GM18868 (cell line): ENCODE measurements around the gene TNF.

Experiments used
- ATAC-seq: cut with Tn5 transposase; IDR thresholded peaks from one replicate; pipeline ENCODE4 v1.9.1; 2021; ENCODE audit warnings: mild to moderate bottlenecking, moderate library complexity; ENCODE audit not compliant: unreplicated experiment

TNF gene

DNA sequence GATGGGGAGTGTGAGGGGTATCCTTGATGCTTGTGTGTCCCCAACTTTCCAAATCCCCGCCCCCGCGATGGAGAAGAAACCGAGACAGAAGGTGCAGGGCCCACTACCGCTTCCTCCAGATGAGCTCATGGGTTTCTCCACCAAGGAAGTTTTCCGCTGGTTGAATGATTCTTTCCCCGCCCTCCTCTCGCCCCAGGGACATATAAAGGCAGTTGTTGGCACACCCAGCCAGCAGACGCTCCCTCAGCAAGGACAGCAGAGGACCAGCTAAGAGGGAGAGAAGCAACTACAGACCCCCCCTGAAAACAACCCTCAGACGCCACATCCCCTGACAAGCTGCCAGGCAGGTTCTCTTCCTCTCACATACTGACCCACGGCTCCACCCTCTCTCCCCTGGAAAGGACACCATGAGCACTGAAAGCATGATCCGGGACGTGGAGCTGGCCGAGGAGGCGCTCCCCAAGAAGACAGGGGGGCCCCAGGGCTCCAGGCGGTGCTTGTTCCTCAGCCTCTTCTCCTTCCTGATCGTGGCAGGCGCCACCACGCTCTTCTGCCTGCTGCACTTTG is at the start of gene TNF:
Gene TNF (plus strand): TSS at position 231 of the 567 bp plus-strand sequence. CDS start 177 bp downstream, at position 408.
- peak; percentile 27 for ATAC-seq

DNA sequence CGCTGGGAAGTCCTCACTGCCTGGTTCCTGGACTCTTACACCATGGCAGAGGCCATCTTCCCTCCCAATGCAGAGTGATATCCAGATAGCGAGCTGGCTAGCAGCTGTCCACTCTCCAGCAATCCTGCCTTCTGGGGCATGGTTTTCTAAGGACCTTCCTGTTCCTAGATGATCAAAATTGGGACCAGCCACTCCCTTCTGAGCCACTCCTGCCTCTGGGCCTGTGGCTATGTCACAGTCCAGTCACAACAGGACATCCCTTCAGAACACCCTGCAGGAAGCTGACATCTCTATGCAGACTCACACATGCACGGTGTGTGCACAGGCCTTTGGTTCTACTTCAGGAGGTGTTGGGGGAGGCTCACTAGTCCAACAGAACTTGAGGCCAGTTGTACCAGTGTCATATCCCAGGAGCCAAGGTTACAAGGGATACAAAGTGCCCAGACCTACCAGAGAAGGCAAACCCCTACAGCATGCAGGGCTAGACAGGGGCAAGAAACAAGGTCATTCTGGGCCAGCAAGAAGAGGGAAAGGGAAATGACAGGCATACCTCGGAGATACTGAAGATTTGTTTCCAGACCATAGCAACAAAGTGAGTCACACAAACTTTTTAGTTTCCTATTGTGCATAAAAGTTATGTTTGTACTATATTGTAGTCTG is 49.3 kb upstream of the TNF start:
- no peak for ATAC-seq

DNA sequence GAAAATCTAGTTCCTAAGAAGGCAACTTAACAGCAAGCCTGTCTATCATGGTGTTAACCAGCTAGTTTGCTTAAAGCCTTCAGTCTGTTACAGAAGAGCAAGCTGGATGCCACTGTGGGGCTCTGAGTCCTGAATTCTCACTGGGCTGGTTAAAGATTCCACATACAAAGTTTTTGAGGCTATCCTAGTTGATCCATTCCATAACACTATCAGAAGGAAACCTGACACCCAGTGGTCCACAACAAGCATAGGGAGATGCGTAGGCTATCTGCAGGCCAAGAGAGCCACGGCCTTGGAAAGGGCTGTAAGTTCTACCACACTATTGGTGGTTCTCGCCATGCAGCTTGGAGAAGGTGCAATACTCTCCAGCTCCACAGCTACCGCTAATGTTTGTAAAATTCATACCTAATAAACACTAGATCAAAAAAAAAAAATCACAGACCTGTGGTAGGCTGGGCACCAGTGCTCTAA is 47.0 kb upstream of the TNF start:
- ATAC-seq, result no peak

DNA sequence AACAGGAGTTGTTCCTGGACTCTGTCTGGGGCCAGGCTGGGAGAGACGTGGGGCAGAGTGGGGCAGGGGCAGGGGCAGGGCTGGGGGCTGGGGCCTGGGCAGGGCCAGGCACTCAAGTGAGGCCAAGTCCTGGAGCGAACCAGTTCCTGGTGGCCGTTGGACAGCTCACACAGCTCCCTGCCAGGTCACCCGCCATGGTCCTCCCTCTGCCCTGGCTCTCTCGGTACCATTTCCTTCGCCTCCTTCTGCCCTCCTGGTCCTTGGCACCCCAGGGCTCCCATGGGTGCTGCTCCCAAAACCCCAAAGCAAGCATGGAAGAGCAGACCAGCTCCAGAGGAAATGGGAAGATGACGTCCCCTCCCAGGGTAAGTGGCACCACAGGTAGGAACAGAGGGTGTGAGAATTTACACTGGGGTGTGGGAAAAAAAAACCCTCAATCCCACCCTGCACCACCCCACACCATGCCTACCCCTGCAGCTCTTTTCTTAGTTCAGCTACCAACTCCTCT is 46.5 kb upstream of the TNF start, which contains the start of gene MCCD1:
Gene MCCD1 (plus strand): TSS at position 142 of the 508 bp plus-strand sequence. CDS start 53 bp downstream, at position 195.
- no peak for ATAC-seq

DNA sequence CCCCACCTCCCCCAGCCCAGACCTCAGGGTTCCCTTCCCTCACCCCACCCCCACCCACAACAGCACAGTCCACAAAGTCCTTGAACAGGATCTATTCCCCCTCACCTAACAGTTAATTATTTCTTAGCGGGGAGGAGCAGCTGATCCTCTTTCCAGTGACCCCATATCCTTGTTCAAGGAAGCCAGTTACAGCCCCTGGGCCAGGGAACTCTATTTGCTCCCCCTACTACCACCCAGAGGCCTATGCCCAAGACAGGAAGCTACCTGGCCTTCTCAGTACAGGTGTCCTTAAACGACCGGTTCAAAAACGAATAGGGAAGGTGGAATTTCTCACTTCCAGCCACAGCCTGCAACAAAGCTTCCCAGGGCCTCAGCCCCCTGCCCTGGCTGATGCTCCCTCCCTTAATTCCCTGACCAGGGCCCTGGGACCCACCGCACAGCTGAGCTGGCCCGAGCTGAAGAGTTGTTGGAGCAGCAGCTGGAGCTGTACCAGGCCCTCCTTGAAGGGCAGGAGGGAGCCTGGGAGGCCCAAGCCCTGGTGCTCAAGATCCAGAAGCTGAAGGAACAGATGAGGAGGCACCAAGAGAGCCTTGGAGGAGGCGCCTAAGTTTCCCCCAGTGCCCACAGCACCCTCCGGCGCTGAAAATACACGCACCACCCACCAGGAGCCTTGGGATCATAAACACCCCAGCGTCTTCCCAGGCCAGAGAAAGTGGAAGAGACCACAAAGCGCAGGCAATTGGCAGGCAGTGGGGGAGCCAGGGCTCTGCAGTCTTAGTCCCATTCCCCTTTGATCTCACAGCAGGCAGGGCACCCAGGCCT is 45.8 kb upstream of the TNF start:
- ATAC-seq, result no peak

DNA sequence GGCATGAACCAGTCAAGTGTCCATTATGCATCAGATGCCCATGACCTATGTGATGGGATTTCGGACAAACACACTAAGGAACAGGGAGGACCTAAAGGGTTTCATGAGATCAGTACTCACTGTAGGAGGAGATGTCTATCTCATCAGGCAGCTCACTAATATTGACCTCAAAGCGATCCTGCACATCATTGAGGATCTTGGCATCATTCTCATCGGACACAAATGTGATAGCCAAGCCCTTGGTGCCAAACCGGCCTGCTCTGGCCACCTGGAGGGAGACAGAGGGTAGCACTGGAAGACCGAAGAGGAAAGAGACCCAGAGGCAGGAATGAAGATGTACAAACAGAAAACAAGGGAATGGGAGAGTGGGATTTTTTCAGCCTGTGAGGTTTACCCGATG is 44.7 kb upstream of the TNF start:
- ATAC-seq, result no peak

DNA sequence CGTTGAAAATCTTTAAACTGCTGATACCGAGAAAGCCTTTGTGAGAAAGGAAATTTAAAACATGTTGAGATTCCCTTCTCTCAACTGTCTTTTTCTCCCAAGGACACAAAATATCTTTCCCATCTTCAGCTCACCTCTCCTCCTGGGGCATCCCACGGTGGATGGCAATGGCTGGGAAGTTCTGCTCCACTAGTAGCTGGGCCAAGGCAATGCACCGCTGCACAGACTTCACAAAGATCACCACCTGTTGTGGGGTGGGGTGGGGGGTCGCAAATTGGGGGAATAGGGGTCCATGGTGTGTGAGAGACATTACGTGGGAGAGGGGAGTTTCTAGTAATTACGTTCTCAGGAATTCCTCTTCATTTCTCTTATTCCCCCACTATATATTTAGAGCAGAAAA is 44.2 kb upstream of the TNF start:
- no peak for ATAC-seq

DNA sequence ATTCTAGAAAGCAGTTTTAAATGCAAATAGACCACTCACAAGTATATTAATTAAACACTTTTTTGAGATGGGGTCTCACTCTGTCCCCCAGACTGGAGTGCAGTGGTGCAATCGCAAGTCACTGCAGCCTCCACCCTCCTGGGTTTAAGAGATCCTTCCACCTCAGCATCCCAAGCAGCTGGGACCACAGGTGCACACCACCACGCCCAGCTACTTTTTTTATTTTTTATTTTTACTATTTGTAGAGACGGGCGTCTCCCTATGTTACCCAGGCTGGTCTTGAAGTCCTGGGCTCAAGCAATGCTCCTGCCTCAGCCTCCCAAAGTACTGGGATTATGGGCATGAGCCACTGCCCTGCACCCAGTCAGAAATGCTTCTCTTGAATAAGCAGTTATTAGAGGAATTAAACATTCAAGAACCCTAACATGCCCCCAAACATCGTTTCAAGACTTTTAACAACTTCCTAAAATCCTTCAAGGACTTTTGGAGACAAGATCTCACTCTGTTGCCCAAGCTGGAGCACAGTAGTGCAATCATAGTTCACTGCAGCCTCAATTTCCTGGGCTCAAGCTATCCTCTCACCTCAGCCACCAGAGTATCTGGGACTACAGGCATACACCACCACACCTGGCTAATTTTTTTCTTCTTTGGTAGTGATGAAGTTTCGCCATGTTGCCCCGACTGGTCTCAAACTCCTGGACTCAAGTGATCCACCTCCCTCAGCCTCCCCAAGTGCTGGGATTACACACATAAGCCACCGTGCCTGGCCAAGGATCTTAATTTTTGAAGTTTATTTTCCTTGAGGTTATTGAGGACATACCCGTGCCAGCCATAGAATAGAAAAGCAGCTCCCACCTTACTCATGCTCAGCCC is 43.4 kb upstream of the TNF start:
- ATAC-seq, result no peak

DNA sequence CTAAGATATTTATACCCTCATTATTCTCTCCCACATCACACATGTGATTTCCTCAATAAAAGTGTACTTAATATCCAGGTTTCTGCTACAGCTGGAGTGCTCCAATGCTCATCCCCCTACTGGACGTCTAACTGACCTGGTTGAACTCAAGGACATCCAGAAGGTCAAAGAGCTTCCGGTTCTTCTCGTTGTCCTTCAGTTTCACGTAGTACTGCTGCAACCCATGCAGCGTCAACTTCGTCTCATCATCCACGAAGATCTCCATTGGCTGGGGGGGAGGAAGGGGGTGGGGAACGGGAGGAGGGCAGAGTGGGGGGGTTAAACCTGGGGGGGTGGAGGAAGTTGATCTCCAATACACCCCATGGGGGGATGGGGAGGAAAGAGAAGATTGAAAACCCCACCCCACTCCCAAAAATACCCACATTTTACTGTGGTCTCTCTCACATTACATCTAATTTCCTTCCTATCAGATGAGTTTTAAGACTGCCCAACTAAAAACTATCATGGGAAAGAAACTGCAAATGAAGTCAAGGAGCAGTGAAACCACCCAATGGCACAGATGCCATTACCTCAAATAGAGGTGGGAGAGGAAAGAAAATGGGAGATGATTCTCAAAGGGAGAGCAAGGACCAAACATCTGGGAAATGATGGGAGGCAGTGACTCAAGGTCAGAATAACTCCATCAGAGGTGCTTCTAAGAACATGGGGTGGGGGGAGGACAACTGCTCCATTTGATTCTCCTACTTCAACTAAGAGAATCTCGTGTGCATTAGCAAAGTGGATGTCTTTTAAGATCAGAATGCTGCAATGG is 42.5 kb upstream of the TNF start:
- ATAC-seq, result no peak

DNA sequence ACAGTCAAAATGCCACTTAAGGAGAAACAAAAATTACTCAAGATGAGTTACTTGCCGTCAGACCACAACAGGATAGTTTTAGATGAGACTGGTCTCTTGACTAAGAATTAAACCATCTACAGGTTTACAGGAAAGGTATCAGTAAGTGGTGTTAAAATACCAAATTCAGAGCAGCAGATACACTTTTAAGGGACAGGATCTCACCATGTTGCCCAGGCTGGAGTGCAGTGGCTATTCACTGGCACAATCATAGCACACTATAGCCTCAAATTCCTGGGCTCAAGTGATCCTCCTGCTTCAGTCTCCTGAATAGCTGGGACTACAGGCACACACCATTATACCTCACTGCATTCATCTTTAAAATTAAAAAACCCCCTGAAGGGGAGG is 41.9 kb upstream of the TNF start:
- no peak for ATAC-seq

DNA sequence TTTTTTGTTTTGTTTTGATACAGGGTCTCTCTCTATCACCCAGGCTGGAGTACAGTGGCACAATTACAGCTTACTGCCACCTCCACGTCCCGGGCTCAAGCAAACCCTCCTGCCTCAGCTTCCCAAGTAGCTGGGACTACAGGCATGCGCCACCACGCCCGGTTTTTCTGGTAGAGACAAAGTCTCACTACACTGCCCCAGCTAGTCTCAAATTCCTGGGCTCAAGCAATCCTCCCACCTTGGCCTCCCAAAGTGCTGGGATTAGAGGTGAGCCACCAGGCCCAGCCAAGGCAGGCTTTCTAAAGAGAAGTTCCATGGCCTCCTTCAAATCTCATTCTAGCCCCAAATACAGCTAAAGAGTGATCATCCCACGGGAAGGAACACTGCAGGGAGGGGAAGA is 41.4 kb upstream of the TNF start:
- no peak for ATAC-seq

DNA sequence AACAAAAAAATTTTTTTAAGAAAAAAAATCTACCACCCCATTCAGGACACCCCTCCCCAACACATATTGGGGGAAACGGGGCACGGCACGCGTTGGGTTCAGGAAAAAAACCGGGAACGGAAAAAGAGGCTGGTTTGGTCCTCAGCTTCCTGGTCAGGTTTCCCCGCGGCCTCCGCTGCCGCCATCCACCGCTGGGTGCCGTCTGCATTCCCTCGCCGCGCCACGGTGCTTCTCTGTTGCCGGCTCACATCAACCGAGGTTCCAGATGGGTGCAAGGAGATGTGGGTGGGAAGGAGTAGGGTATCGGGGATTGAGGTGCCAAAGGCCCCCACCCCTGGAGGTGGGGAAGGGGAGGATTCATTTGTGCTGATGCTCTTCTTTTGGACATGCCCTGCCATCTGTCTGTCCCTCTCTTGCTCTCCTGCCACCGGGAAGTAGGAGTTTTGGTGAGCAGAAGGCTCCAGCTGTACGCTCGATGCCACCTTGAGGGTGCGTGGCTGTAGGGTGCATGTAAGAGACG is 40.8 kb upstream of the TNF start:
- ATAC-seq, result no peak

DNA sequence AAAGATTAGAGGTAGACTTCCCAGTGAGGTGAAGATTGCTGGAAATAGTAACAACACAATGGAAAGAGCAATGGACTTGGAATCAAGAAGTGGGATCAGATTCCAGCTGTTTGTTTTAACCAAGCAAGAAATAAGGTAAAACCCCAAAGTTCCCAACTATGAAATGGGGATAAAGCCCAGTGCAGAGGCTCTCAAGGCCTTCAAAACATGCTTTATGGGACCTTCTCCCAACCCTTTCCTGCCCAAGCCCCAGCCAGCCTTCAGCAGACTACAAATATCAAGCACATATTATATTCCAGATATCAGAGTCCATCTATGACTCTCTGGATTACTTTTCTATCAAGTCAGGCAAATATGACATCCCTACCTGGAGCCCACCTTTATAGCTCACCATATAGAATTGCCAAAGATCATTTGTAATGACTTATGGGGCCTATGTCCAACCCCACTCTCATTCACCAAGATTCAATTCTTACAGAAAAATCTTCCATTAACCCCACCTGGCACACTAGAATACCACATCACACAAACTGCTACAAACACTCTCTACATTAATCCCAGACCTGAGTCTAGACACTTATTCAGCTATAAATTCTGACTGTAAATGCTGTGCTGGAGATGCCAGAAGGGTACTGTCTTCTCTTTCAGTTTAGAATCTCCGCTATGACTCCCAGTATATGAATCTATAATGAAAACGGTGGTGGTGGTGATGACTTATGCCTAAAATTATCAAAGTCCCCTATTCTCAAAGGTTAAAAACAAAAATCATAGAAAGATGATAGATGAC is 39.6 kb upstream of the TNF start:
- ATAC-seq, result no peak

DNA sequence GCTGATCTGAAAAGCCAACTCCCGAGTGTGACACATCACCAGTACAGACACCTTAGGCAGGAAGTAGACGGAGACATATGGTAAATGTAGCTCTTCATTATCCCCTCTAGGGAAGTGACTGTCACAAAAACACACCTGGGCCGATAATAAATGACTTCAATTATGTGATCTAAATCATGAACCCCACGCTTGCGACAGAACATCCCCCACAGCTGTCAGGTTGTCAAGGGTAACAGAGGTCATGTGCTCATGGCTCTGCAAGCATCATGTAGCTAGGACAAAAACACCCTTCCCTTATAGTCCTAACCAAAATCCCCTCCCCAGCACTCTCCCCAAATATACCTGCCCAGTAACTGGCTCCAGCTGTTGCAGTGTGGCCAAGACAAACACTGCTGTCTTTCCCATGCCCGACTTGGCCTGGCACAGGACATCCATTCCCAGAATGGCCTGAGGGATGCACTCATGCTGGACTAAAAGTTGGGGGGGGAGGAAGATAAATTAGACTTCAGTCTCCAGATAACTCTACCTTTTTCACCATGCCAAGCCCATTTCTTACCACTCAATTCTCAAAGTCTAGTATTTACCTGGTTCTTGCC is 36.5 kb upstream of the TNF start:
- ATAC-seq, result no peak

DNA sequence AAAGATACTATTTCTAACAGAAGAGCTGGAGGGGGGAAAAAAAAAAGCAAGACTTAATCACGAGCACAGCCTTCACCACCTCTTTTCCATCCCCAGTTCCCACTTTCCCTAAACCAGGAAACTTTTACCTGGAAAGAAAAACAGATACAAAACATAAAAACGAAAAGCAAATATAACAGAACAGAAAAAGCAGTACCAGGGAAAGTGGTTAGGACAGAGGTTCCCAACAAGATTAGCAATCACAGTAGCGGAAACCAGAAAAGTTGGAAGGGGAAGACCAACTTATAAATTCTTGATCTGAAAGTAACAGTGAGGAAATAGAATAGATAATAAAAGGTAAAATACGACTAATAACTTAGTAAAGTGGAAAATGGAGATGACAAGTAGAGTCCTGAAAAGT is 34.7 kb upstream of the TNF start:
- no peak for ATAC-seq

DNA sequence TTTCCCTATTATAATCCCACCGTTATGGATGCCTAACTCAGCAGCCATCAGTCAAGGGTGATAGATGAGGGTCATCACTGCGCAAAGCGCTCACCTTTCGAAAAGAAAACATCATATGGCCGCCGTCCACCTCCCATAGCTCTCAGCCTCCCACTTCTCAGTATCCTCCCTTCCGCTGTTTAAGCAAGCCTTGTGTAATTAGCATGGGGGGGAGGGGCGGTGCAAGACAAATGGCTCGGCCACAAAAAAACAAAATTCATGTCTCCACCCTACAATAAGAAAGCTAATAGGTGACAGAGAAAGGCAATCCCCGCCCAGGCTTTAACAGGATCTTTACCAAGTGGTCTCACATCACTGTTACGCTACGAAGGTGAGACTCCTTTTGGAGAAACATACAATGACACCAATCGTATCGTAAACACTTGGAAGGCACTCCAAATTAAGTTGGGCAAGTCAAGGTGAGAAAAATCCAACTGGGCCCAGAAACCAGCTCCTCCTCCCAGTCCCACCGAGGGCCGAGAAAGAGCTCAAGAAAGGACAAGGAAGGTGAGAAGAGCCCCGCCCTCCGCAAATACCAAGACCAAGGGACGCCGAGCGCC is 34.2 kb upstream of the TNF start:
- no peak for ATAC-seq

DNA sequence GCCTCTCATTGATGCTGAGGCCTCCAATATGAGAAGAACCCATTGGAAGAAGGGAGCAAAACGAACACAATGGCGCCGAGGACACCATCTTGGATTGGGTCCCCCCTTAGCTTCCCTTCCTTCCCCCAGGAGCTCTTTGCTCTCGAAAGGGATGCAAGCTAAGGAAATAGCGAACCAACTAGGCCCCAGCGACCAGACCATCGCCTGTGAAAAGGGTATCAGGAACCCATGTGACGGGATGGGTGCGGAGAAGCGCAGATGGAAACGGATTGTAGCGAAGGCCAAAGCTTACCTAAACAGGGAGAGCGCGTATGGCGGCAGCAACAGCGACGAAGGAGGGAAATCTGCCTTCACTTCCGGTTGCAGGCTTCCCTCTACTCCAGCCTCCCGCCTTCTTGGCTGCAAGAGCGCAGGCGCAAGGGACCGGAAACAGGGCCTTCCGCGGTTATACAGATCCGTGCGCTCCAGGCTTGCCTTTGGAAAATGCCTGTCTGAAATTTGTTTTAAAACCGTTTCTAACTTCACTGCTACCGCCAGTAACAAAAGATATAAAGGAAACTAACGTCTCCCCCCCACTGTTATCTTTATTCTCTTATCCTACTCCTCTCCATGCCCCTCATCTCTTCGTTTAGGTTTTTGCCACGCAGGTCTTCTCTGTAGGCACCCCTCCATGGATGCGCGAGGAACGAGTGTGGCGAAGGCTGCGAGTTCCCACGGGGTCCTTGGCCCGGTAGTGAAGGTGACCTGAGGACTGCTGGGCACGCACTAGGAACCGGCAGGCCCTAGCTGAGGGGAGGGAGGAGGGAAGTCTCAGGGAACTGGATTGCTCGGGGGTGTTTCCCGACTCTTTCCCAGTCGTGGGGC is 33.5 kb upstream of the TNF start, which contains the start of gene DDX39B:
Gene DDX39B (minus strand): TSS at position 346 of the 864 bp plus-strand sequence. CDS start 1,471 bp downstream, outside the sequence.
- peak; percentile 63 for ATAC-seq
